Ishikawa (cell line): Measurements from ENCODE around the gene NSUN6.

Experiments
- CEBPB ChIP-seq: IDR thresholded peaks from 2 replicates; pipeline ENCODE4 v1.6.1; 2012
- CREB1 ChIP-seq: IDR thresholded peaks from 2 replicates; pipeline ENCODE4 v1.6.1; 2012; ENCODE audit warnings: low read depth
- EGR1 ChIP-seq: IDR thresholded peaks from 2 replicates; pipeline ENCODE4 v1.6.1; 2012
- EP300 ChIP-seq: IDR thresholded peaks from 2 replicates; pipeline ENCODE4 v1.6.1; 2012; ENCODE audit warnings: borderline replicate concordance
- FOXM1 ChIP-seq: IDR thresholded peaks from 2 replicates; pipeline ENCODE4 v1.6.1; 2012; ENCODE audit warnings: low read depth, borderline replicate concordance
- MAX ChIP-seq: IDR thresholded peaks from 2 replicates; pipeline ENCODE4 v1.6.1; 2012
- NFIC ChIP-seq: IDR thresholded peaks from 2 replicates; pipeline ENCODE4 v1.6.1; 2012
- RAD21 ChIP-seq: IDR thresholded peaks from 2 replicates; pipeline ENCODE4 v1.6.1; 2012; ENCODE audit warnings: low read depth
- REST ChIP-seq: IDR thresholded peaks from 2 replicates; pipeline ENCODE4 v1.6.1; 2012; ENCODE audit warnings: low read depth, mild to moderate bottlenecking
- TAF1 ChIP-seq: IDR thresholded peaks from 2 replicates; pipeline ENCODE4 v1.6.1; 2012; ENCODE audit warnings: low read depth, mild to moderate bottlenecking
- TCF12 ChIP-seq: IDR thresholded peaks from 2 replicates; pipeline ENCODE4 v1.6.1; 2012; ENCODE audit warnings: low read depth
- TEAD4 ChIP-seq: IDR thresholded peaks from 2 replicates; pipeline ENCODE4 v1.6.1; 2012
- USF1 ChIP-seq: IDR thresholded peaks from 2 replicates; pipeline ENCODE4 v1.6.1; 2012
- YY1 ChIP-seq: IDR thresholded peaks from 2 replicates; pipeline ENCODE4 v1.6.1; 2012; ENCODE audit warnings: low read depth
- ZBTB7A ChIP-seq: IDR thresholded peaks from 2 replicates; pipeline ENCODE4 v1.6.1; 2012; ENCODE audit warnings: low read depth

The NSUN6 gene

GRCh38 chr10:18563003-18563726, 88.2 kb downstream of the NSUN6 start:
- TF ChIP-seq REST (no peak), CREB1 (no peak), FOXM1 (no peak), EP300 (no peak), USF1 (no peak), TAF1 (no peak), CEBPB (no peak), YY1 (no peak), TCF12 (no peak), EGR1 (no peak), RAD21 (no peak), NFIC (no peak), MAX (no peak), TEAD4 (no peak), ZBTB7A (no peak)

- no peak for TF ChIP-seq NFIC
- peak; percentile 57 for TF ChIP-seq TEAD4
Observed at GRCh38 chr10:18561861-18562551, 89.4 kb downstream of the NSUN6 start.

GRCh38 chr10:18557960-18558359, 93.4 kb downstream of the NSUN6 start:
- TF ChIP-seq TEAD4, result no peak
- no peak for TF ChIP-seq USF1
- TF ChIP-seq CREB1, result no peak
- TF ChIP-seq EP300, result no peak
- no peak for TF ChIP-seq MAX
- TF ChIP-seq TCF12, result no peak
- no peak for TF ChIP-seq EGR1

- TF ChIP-seq REST (no peak), TCF12 (no peak), YY1 (no peak), FOXM1 (no peak), RAD21 (no peak), NFIC (no peak), CEBPB (no peak), EP300 (no peak), ZBTB7A (no peak), TEAD4 (no peak), USF1 (no peak), TAF1 (no peak), EGR1 (no peak), CREB1 (no peak)
Observed at GRCh38 chr10:18556522-18557147, 94.8 kb downstream of the NSUN6 start.

- no peak for TF ChIP-seq NFIC
- TF ChIP-seq TEAD4, result peak; percentile 45
Observed at GRCh38 chr10:18554479-18554878, 96.9 kb downstream of the NSUN6 start.

- no peak for TF ChIP-seq FOXM1
- no peak for TF ChIP-seq USF1
- TF ChIP-seq NFIC, result no peak
- TF ChIP-seq YY1, result no peak
- no peak for TF ChIP-seq EGR1
- TF ChIP-seq EP300, result no peak
- TF ChIP-seq ZBTB7A, result no peak
- no peak for TF ChIP-seq TCF12
- no peak for TF ChIP-seq TAF1
- TF ChIP-seq REST, result no peak
- no peak for TF ChIP-seq MAX
- TF ChIP-seq TEAD4, result no peak
Observed at GRCh38 chr10:18551473-18551872, 99.9 kb downstream of the NSUN6 start.
